ENCODE results near the gene KLHL41. TPM values are rescaled to one million over a fixed set of nuclear protein-coding genes. Genes with fewer than 3 reads are reported as not detected.

KLHL41 gene
- total RNA-seq, 1 experiment from 2014 or later, result 0.07 TPM

GRCh38 chr2:169485650-169486138 is 23.8 kb upstream of the KLHL41 start:
- DNase-seq (no peak), ATAC-seq (no peak)
- Histone ChIP-seq H4K20me1 (ENCODE audit: low read length) (no peaks in the 10 kb centered on the region), H2AFZ (ENCODE audit: low read length) (no peak overlapping the region), H3K9ac (ENCODE audit: low read length) (no peak overlapping the region), H3K27ac (ENCODE audit: low read length) (no peak overlapping the region), H3K9me3 (ENCODE audit: low read length) (no peaks in the 10 kb centered on the region), H3K27me3 (ENCODE audit: low read length) (no peaks in the 10 kb centered on the region), H3F3A (ENCODE audit: low read length, unreplicated experiment) (no peaks in the 10 kb centered on the region), H3K79me2 (ENCODE audit: low read length) (no peaks in the 10 kb centered on the region), H3K4me1 (ENCODE audit: insufficient read depth, low read length) (no peaks in the 10 kb centered on the region), H3K4me2 (ENCODE audit: low read length) (no peak overlapping the region), H3K9me2 (replicated peaks; ENCODE audit: low read length) (no peaks in the 10 kb centered on the region), H3K4me3 (ENCODE audit: low read length) (no peak overlapping the region), H3K36me3 (ENCODE audit: low read depth, low read length) (0 out of 2 replicates have a peak, but pooled peaks cover 4% of the 10 kb centered on the region)
- POLR2A ChIA-PET (ENCODE audit: unreplicated experiment), result no interaction called here
- no TSS peak for BruUV-seq (replicated peaks)
- CTCF ChIA-PET, result no interaction called here
- intact Hi-C loops (cut with micrococcal nuclease), result no loop called here
- TF ChIP-seq EZH2phosphoT487 (IDR thresholded peaks at IDR 0.05; ENCODE audit: borderline replicate concordance, low read length) (no peak), EZH2 (IDR thresholded peaks at IDR 0.05; ENCODE audit: low read length, unreplicated experiment) (no peak), CTCF (conservative IDR thresholded peaks at IDR 0.05; ENCODE audit: low read depth, low read length) (no peak)

GRCh38 chr2:169486487-169486886 is 23.0 kb upstream of the KLHL41 start:
- ChIA-PET CTCF (no interaction called here), POLR2A (ENCODE audit: unreplicated experiment) (no interaction called here)
- no peak overlapping the region for H2AFZ ChIP-seq (ENCODE audit: low read length)
- H3K36me3 ChIP-seq (ENCODE audit: low read depth, low read length), result 0 out of 2 replicates have a peak, but pooled peaks cover 4% of the 10 kb centered on the region
- ATAC-seq (no peak), DNase-seq (no peak)
- no peaks in the 10 kb centered on the region for H3K9me2 ChIP-seq (replicated peaks; ENCODE audit: low read length)
- no TSS peak for BruUV-seq (replicated peaks)
- no peak overlapping the region for H3K4me3 ChIP-seq (ENCODE audit: low read length)
- H3K79me2 ChIP-seq (ENCODE audit: low read length), result no peaks in the 10 kb centered on the region
- no peak overlapping the region for H3K4me2 ChIP-seq (ENCODE audit: low read length)
- H3F3A ChIP-seq (ENCODE audit: low read length, unreplicated experiment), result no peaks in the 10 kb centered on the region
- no peak overlapping the region for H3K27ac ChIP-seq (ENCODE audit: low read length)
- no peaks in the 10 kb centered on the region for H3K27me3 ChIP-seq (ENCODE audit: low read length)
- intact Hi-C loops (cut with micrococcal nuclease), result no loop called here
- TF ChIP-seq EZH2 (IDR thresholded peaks at IDR 0.05; ENCODE audit: low read length, unreplicated experiment) (no peak), EZH2phosphoT487 (IDR thresholded peaks at IDR 0.05; ENCODE audit: borderline replicate concordance, low read length) (no peak), CTCF (conservative IDR thresholded peaks at IDR 0.05; ENCODE audit: low read depth, low read length) (no peak)
- no peaks in the 10 kb centered on the region for H3K4me1 ChIP-seq (ENCODE audit: insufficient read depth, low read length)
- no peaks in the 10 kb centered on the region for H3K9me3 ChIP-seq (ENCODE audit: low read length)
- H4K20me1 ChIP-seq (ENCODE audit: low read length), result no peaks in the 10 kb centered on the region
- H3K9ac ChIP-seq (ENCODE audit: low read length), result no peak overlapping the region

DNA sequence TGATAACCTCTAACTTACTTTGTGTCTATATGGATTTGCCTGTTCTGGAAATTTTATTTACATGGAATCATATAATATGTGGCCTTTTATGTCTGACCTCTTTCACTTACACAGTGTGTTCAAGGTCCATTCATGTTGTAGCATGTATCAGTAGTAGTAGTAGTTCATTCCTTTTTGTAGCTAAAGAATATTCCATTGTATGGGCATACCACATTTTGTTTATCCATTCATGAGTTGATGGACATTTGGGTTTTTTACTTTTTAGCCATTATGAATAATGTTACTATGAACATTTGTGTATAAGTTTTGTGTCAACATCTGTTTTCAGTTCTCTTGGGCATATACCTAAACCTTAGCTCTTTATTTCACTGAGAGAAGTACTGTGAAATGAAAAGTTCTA is 18.7 kb upstream of the KLHL41 start:
- H3F3A ChIP-seq (ENCODE audit: low read length, unreplicated experiment), result no peaks in the 10 kb centered on the region
- ChIA-PET POLR2A (ENCODE audit: unreplicated experiment) (no interaction called here), CTCF (no interaction called here)
- TF ChIP-seq EZH2 (IDR thresholded peaks at IDR 0.05; ENCODE audit: low read length, unreplicated experiment) (no peak), CTCF (conservative IDR thresholded peaks at IDR 0.05; ENCODE audit: low read depth, low read length) (no peak), EZH2phosphoT487 (IDR thresholded peaks at IDR 0.05; ENCODE audit: borderline replicate concordance, low read length) (no peak)
- intact Hi-C loops (cut with micrococcal nuclease), result no loop called here
- DNase-seq, result no peak
- H3K4me3 ChIP-seq (ENCODE audit: low read length), result no peak overlapping the region
- no peaks in the 10 kb centered on the region for H3K9me2 ChIP-seq (replicated peaks; ENCODE audit: low read length)
- H3K36me3 ChIP-seq (ENCODE audit: low read depth, low read length), result 0 out of 2 replicates have a peak, but pooled peaks cover 4% of the 10 kb centered on the region
- ATAC-seq, result no peak
- no peaks in the 10 kb centered on the region for H3K27me3 ChIP-seq (ENCODE audit: low read length)
- no TSS peak for BruUV-seq (replicated peaks)
- H2AFZ ChIP-seq (ENCODE audit: low read length), result no peak overlapping the region
- no peak overlapping the region for H3K4me2 ChIP-seq (ENCODE audit: low read length)
- no peaks in the 10 kb centered on the region for H3K4me1 ChIP-seq (ENCODE audit: insufficient read depth, low read length)
- H3K27ac ChIP-seq (ENCODE audit: low read length), result no peak overlapping the region
- no peak overlapping the region for H3K9ac ChIP-seq (ENCODE audit: low read length)
- no peaks in the 10 kb centered on the region for H4K20me1 ChIP-seq (ENCODE audit: low read length)
- H3K79me2 ChIP-seq (ENCODE audit: low read length), result no peaks in the 10 kb centered on the region
- H3K9me3 ChIP-seq (ENCODE audit: low read length), result no peaks in the 10 kb centered on the region
